GM10847 (cell line): ENCODE measurements around the gene RBM43.
A peak's percentile ranks its signal among the peaks of the same experiment; 100 is the strongest.

Experiments
- POLR2A ChIP-seq: IDR thresholded peaks from 2 replicates; pipeline ENCODE4 v1.6.1; 2011; ENCODE audit not compliant: insufficient read length; ENCODE audit errors: extremely low read depth

Gene RBM43

GRCh38 chr2:151261231-151261976 lies at the start of gene RBM43:
Gene RBM43 (minus strand): TSS chr2:151261863. CDS start chr2:151261727, 136 bp downstream.
- peak; percentile 61 for TF ChIP-seq POLR2A

DNA sequence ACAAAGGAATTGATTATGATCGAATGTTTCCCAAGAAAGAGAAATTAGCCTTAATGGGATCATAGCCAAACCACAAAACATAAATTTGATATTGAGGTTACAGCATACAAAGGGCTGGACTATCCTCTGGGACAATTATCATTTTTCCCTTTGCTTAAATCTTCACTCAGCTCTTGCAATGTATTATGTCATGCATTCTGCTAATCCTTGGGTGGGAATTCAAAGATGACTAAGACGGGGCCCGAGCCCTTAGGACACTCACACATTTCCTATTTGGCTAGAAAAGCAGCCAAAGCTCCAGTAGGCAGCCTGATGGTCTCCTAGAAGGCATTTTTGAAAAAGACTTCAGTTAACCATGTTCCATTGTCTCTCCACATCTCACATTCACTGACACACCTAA lies 45.0 kb upstream of the RBM43 start:
- TF ChIP-seq POLR2A, result no peak

GRCh38 chr2:151305129-151305691 lies 43.5 kb upstream of the RBM43 start:
- no peak for TF ChIP-seq POLR2A

DNA sequence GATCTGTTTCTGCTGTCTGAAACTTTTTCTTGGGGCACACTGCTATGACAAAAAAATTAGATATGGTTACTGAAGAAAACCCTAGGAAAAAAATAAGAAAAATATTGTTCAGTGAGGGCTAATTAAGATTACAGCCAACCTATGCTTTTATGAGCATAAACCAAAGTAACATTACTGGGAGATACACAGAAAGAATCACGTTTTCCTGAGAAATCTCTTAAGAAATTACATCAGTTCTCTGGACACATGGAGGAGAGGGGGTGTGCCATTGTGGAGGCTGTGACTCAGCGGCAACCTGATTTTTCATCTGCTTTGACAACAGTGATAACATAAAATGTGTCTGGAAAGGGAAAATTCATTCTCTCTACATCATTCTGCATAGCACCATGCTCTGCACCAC lies 41.2 kb upstream of the RBM43 start:
- no peak for TF ChIP-seq POLR2A

GRCh38 chr2:151302404-151302803 lies 40.7 kb upstream of the RBM43 start:
- no peak for TF ChIP-seq POLR2A

- TF ChIP-seq POLR2A, result no peak
These were observed 38.4 kb upstream of the RBM43 start for GRCh38 chr2:151299920-151300539.

- TF ChIP-seq POLR2A, result no peak
These were observed 36.2 kb upstream of the RBM43 start for GRCh38 chr2:151297882-151298281.

GRCh38 chr2:151292546-151292945 lies 30.9 kb upstream of the RBM43 start:
- TF ChIP-seq POLR2A, result no peak

DNA sequence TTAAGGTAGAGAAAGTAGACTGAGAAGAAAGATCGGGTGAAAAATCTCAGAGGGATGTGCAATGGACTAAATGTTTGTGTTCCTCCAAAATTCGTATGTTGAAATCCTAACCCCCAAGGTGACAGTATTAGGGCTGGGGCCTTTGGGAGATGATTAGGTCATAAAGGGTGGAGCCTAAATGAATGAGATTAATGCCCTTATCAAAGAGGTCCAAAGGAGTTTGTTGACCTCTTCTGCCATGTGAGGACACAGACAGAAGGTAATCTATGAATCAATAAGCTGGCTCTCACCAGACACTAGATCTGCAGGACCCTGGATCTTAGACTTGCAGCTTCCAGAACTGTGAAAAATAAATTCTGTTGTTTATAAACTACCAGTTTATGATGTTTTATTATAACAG lies 30.5 kb upstream of the RBM43 start:
- no peak for TF ChIP-seq POLR2A

DNA sequence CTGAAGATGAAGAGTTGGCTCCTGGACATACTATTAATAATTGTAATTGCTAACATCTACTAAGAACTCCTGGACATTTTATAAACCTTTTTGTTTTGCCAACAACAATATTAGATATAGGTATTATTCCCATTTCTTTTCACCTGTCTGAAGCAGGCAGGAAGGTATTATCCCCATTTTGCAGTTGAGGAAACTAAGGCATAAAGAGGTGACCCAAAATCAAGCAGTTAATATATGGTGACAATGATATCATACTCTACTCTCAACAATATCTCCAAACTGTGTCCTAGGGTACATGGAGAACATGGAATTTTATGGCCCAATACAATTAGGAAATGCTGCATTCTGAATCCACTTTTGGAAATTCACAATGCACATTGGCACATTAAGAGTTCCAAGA lies 29.6 kb upstream of the RBM43 start:
- no peak for TF ChIP-seq POLR2A

- no peak for TF ChIP-seq POLR2A
These were observed 28.6 kb upstream of the RBM43 start for GRCh38 chr2:151289972-151290866.

GRCh38 chr2:151287513-151288250 lies 26.0 kb upstream of the RBM43 start:
- TF ChIP-seq POLR2A, result no peak

GRCh38 chr2:151282401-151282800 lies 20.7 kb upstream of the RBM43 start:
- no peak for TF ChIP-seq POLR2A

- TF ChIP-seq POLR2A, result no peak
These were observed 18.6 kb upstream of the RBM43 start for GRCh38 chr2:151280271-151280670.

GRCh38 chr2:151278487-151278886 lies 16.8 kb upstream of the RBM43 start:
- no peak for TF ChIP-seq POLR2A
